HuH-7.5 (cell line): ENCODE data around the gene TICRR.
"Not testable (repeated sequence)": the region's sequence is repeated elsewhere in the genome, so short reads cannot be mapped to it uniquely, and the experiment has no call there.

Experiments used
- DNase-seq: peaks from one replicate; pipeline ENCODE4 v3.0.0; 2011; ENCODE audit warnings: low spot score

The TICRR gene

DNA sequence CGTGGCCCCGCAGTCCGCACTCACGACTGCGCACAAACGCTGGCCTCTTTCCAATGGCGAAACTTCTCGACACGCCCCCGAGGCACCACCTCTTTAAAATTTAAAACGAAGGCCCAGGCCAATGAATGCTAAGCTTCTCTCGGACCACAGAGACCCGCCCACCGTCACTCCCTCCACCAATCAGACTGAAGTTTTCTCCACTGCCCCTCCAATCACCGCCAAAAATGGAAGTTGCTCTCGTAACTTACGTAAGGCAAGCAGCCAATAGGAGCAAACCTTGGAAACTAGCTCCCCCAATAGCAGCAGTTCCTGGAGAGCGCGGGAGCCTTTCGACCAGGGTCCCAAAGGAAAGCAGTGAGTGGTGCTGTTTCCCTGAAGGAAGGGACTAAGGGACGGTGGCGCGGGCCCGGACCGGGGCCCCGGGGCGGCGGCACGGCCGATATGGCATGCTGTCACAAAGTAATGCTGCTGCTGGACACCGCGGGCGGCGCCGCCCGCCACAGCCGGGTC lies at the start of gene TICRR:
TSS of gene TICRR (plus strand) at position 324 of the 510 bp plus-strand sequence. CDS start at position 442, 118 bp downstream.
- DNase-seq, result peak; percentile 95

GRCh38 chr15:89526181-89526580 lies 49.1 kb upstream of the TICRR start:
- DNase-seq, result no peak

GRCh38 chr15:89526601-89527441 lies 48.4 kb upstream of the TICRR start:
- DNase-seq, result no peak

DNA sequence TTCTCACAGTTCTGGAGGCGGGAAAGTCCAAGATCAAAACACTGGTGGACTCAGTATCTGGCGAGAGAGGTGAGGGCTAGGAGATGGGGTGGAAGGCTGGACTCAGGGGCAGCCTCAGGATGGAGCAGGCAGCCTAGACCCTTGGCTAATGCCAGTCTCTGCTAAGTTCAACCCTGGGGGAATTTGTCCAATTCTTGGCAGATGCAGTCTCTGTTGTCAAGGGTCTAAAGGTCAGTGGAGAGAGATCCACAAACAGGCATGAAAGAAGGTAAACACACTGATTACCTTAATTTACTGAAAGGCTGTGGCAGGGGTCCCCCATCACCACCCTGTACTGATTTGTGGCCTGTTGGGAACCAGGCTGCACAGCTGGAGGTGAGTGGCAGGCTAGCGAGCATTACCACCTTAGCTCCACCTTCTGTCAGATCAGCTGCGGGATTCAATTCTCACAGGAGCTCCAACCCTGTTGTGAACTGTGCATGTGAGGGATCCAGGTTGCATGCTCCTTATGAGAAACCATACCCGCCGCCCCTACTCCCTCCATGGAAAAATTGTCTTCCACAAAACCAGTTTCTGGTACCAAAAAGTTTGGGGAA lies 46.4 kb upstream of the TICRR start:
- no peak for DNase-seq

DNA sequence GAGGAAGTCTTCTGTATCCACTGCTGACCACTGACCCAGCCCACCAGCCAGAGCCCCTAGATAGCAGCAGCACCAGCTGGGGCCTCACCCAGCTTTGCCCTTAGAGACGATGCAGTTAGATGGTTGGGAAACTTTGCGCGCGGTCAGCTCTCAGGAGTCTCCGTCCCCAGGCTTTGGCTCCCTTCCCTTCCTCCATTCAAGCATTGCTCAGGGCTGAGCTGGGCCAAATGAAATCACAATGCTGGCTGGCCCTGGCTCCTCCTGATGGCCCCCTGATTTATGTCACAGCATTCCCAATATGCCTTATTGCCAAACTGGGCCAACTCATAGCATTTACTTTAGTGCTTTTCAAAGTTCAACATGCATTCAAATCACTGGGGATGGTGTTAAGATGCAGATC lies 44.3 kb upstream of the TICRR start:
- no peak for DNase-seq

- DNase-seq, result no peak
Measured at GRCh38 chr15:89531796-89532537, 43.3 kb upstream of the TICRR start.

- DNase-seq, result no peak
Measured at GRCh38 chr15:89533861-89534544, 41.3 kb upstream of the TICRR start.

- DNase-seq, result no peak
Measured at GRCh38 chr15:89539027-89539426, 36.2 kb upstream of the TICRR start.

DNA sequence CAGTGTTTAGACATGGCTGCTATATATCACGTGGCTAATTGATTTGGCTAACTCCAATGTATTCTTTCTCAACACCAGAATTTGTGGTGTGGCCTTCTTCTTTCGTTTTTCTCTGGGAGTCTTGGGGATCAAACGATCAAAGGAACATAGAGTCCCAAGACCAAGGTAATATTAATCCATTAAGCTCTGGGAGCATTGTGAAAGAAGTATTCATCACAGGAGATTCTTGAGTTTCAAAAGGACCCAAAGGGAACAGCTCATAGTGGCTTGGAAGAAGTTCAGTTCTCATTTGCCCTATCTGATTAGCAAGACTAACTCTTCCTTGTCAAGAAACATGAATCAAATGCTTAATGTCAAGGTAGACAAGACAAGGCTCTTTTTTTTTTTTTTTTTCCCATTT lies 32.9 kb upstream of the TICRR start:
- no peak for DNase-seq

DNA sequence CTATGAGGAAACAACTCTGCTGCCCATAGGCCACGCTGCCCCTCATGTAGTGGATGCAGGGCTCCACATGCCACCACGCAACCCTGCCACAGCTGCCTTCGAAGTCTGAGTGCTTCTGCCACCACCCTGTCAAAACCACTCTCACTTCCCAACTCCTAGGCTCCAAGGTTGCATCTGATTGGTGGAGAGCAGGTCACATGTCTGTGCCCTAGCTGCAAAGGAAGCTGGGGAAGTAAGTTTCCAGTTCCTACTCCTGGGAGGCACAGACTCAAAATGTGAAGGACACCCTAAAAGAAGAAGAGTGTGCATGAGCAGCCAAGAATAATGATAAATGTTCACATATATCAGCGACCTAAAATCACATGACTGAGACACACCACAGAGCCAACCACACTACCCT lies 31.9 kb upstream of the TICRR start:
- DNase-seq, result no peak

GRCh38 chr15:89549138-89549537 lies 26.1 kb upstream of the TICRR start:
- not testable (repeated sequence) for DNase-seq

DNA sequence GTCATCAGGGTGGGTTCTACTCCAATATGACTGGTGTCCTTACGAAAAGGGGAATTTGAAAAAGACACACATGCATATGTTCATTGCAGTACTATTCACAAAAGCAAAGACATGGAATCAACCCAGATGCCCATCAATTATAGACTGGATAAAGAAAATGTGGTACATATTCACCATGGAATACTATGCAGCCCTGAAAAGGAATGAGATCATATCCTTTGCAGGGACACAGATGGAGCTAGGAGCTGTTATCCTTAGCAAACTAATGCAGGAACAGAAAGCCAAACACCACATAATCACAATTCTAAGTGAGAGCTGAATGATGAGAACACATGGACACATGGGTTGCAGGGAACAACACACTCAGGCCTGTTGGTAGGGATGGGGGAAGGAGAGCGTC lies 24.8 kb upstream of the TICRR start:
- DNase-seq, result no peak

DNA sequence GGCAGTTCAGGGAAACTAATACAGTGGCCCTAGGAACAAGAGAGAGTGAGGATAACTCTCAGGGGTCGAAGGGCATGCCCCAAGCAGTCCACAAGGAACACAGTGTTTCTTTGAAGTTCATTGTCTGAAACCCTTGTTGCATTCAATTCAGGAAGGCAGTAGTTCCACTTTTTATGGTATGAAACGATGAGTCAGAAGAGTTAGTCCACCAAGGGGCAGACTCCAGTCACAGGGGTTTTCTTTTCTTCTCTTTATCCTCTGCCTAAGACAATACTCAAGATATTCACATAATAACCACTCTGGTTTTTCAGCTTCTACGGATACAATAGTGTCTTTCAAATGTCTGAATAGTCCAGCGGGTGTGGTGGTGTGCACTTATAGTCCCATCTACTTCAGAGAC lies 23.7 kb upstream of the TICRR start:
- DNase-seq, result no peak

- DNase-seq, result no peak
Measured at GRCh38 chr15:89553632-89554031, 21.6 kb upstream of the TICRR start.

DNA sequence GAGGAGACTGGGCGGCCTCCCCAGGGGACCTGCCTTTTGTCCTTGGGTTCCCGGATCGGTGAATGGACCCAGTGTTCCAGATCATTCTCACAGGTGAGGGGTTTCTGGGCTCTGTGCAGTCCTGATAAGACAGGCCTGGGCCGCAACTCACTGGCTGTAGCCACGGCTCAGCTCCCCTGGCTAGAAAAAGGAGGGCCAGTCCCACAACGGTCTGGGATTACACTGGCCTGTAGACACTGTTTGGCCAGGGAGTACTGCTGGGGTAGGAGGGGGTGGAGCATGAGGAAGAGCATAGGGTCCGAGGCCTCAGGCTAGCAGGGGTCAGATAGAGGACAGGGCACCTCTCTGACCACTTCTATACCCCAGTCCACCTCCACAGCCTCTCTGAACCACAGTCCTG lies 21.0 kb upstream of the TICRR start:
- no peak for DNase-seq

DNA sequence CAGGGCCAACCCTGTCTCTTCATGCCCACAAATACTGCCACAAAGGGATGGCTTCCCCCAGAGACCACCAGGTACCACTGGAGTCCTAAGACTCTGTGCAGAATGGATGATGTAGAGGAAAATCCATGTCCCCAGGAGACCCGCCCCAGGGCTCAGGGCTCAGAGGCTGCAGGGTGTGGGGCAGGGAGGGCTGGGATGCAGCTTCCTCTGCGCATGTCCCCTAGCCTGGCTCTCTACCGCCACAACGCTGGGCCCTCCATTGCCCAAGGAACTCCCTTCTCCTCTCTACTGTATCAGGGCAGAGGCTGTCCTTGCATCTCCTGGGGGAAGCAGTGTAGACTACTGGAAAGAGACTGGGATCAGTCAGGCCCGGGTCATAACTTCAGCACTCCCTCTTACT lies 19.5 kb upstream of the TICRR start:
- no peak for DNase-seq

DNA sequence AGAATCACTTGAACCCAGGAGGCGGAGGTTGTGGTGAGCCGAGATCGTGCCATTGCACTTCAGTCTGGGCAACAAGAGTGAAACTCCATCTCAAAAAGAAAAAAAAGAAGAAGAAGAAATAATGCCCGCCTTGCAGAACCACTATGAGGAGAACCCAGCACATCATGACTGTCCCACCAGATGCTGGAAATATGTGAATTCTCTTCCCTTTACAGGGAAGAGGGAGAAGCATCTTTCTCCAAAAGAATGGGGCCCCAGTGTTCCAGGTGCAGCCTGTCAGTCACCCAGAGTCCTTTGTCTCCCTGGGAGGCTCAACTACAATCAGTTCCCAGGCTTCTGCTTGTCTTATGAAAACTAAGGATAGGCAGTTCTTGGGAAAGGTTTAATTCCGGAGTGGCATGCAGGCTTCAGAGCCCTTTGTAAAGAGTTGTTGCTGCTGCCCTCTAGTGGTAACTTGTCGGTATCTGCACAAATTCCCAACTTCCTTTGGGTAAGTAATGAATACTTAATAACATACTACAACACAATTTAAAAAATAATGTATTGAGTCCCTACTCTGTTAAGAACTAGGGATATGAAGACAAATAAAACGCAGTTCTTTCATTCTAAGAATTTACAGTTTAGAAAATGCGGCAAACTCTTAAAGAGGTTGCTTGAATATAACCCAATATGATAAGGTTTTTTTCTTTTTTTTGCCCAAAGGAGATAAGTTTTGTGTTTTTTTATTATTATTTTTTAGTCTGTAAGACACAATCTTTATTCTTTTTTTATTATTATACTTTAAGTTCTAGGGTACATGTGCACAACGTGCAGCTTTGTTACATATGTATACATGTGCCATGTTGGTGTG lies 18.6 kb upstream of the TICRR start:
- DNase-seq, result peak; percentile 56

DNA sequence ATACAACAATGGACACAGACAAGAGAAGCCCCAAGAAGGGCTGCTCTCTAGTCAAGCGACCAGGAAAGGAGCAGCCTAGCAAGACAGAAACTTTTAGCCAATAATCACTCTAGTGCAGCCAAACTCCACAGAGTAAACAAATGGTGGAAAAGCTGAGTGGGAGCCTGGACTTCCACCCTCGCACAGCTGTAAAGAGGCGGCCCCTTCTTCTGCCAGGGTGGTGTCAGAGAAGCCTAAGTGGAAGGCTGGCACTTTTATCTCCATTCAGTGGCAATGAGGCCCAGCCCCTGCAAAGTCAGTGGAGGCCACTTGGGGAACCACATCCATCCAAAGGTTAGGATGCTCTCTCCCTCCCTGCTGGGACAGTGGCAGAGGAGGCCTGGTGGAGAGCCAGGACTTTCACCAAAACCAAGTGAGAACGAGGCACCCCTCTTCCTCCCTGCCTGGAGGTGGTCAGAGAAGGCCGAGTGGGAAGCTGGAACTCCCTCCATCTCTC lies 15.5 kb upstream of the TICRR start:
- no peak for DNase-seq

- no peak for DNase-seq
Measured at GRCh38 chr15:89566181-89566580, 9.1 kb upstream of the TICRR start.

DNA sequence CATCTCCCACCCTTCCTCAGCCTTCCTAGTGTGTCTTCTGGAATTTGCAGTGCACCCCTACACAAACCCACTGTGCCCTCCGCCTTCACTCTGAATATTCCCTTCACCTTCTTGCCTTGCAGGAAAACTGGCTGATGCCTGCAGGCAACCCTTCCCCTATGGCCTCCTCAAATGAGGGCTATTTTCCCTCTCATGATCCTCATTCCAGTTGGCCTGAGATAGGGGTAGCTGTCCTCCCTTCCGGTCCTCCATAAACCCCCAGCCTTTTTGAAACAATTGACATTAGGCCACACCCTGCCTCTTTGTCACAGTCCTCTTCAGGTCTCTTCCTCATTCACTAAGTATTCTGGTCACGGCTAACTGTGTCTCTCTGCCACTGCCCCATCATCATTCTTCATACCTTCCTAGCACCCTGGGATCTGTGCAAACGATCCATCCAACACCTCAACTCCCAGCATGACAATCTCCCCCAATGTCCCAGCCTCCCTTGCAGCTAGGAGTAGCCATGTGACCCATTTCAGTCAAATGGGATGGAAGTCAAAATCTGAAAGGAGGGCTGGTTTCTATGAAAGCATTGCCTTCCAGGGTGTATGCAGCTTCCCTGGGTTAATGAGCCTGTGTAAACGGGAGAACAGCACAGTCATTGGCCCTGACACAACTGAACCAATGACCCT lies 8.5 kb upstream of the TICRR start:
- no peak for DNase-seq
